Cardiac ventricle fibroblast (primary cell): ENCODE data around the gene OR6K2. TPM values are rescaled to one million over a fixed set of nuclear protein-coding genes. Genes with fewer than 3 reads are reported as not detected.

Experiments used
- total RNA-seq: library from RNA; depleted of rRNA; stranded (reverse); fragments of >200 nt; gene quantifications from 2 replicates; pipeline ENCODE4 v1.2.3, GENCODE V29; 2015

OR6K2 gene, protein sequence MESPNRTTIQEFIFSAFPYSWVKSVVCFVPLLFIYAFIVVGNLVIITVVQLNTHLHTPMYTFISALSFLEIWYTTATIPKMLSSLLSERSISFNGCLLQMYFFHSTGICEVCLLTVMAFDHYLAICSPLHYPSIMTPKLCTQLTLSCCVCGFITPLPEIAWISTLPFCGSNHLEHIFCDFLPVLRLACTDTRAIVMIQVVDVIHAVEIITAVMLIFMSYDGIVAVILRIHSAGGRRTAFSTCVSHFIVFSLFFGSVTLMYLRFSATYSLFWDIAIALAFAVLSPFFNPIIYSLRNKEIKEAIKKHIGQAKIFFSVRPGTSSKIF
- total RNA-seq: not detected in 2 replicates

DNA sequence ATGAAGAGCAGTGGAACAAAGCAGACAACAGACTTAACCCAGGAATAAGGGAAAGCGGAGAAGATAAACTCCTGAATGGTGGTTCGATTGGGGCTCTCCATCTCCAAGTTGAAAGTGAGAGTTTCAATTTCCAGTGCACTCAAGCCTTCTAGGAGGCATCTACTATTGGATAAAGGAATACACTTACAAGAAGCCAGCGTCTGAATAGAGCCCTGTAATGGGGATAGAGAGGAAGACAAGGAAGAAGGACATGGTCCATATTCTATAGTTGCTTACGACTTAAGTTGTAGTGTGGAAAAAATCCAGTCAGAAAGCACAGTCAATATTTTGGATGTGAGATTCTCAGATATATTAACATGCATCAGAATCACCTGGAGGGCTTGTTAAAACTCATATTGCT, at the start of gene OR6K2:
TSS of gene OR6K2 (minus strand) at position 101 of the 400 bp plus-strand sequence. CDS start at position 101, 0 bp downstream.

DNA sequence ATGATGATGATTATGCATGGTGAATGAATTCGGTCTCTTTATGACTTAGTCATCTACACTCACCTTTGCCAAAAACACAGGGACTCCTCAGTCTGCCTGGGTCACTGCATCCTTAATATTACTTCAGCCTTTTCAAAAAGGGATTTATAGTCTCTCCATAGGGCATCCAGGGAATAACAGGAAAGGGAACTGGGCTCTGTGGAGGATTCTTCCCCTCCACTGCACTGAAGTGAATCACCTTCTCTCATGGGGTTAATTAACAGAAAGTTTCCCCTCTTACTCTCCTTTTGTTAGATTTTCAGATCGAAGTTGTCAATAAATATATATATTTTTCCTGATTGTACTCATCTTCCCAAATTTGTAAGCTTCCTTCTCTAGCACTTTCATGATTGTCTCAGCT, 20.2 kb upstream of the OR6K2 start, which contains the start of gene OR6K3:
TSS of gene OR6K3 (minus strand) at position 101 of the 400 bp plus-strand sequence. CDS start 2,605 bp downstream, outside the sequence.

DNA sequence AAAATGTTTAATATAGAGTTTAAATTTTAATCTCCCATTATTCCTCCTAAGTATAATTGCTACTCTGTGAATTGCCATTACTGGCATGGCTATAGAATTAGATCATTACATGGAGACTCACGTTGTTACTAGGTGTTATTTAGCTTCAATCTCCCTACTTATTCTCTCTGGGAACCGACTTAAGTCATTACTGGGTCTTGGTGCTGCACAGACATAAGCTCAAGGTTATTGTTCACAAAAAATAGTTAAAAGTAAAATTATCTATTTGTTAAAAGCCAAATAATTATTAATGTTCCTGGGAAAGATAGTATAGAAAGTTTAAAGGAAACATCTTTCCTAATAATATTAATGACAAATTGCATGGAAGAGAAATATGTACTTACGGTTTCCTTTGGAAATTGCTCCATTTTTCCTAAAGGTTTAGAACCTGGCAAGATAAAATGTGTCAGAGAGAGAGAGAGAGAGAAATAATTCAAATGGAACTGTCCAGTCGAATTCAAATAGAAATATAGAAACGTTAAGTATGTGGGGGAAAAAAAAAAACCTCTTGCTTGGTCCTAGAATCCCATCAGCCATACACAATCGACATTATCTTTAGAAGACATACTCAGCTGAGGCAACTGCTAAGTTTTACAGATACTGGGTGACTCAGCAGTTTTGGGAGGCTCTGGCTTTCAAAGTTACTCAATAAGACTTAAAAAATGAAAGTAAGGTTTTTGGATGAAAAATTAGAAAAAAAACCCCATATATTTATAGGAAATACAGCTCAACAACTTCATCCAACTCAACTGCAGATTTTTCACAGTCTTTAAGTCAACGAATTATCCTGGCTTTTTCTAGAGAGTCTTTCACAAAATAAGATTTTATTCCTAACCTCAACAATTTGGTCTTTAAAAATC, 14.1 kb downstream of the OR6K2 start, which contains the start of gene SPTA1:
TSS of gene SPTA1 (minus strand) at position 605 of the 899 bp plus-strand sequence. CDS start at position 407, 198 bp downstream.

Other genes with a start within 250 kb of the OR6K2 start
- not detected in 2 replicates for gene OR10K1, start 238.8 kb downstream of the OR6K2 start, total RNA-seq
- gene OR10R2, start 228.4 kb downstream of the OR6K2 start, total RNA-seq: not detected in 2 replicates
- gene OR6Y1, start 146.2 kb downstream of the OR6K2 start, total RNA-seq: not detected in 2 replicates
- gene OR6P1, start 130.1 kb downstream of the OR6K2 start, total RNA-seq: not detected in 2 replicates
- not detected in 2 replicates for gene OR10X1, start 120.8 kb downstream of the OR6K2 start, total RNA-seq
- gene OR10Z1, start 95.4 kb downstream of the OR6K2 start, total RNA-seq: not detected in 2 replicates
- 0.20 and 0.25 TPM in 2 replicates for gene SPTA1, start 13.9 kb downstream of the OR6K2 start, total RNA-seq
- gene OR6K3, start 20.1 kb upstream of the OR6K2 start, total RNA-seq: not detected in 2 replicates
- not detected in 2 replicates for gene OR6K6, start 54.1 kb upstream of the OR6K2 start, total RNA-seq
- not detected in 2 replicates for gene OR6N1, start 71.5 kb upstream of the OR6K2 start, total RNA-seq
- not detected in 2 replicates for gene OR6N2, start 80.6 kb upstream of the OR6K2 start, total RNA-seq
- not detected in 2 replicates for gene MNDA, start 130.7 kb upstream of the OR6K2 start, total RNA-seq
- gene PYHIN1, start 230.9 kb upstream of the OR6K2 start, total RNA-seq: not detected in 2 replicates